ENCODE data around the gene EFNA3.

The EFNA3 gene

GRCh38 chr1:155079487-155080311, 1.1 kb downstream of the EFNA3 start (continued):
- TF ChIP-seq GLIS2 (tag by site-specific recombination; IDR thresholded peaks at IDR 0.05) (peak; percentile 97), REPIN1 (tag by site-specific recombination; IDR thresholded peaks at IDR 0.05; ENCODE audit: low read depth) (no peak), REST (tag by site-specific recombination; IDR thresholded peaks at IDR 0.05) (peak; percentile 82), IKZF3 (tag by site-specific recombination; IDR thresholded peaks at IDR 0.05) (no peak), TCF7L2 (IDR thresholded peaks at IDR 0.05; ENCODE audit: borderline replicate concordance, low read depth, low read length) (no peak), ZNF549 (tag by site-specific recombination; IDR thresholded peaks at IDR 0.05) (no peak), HOXA7 (CRISPR knock-in tag; IDR thresholded peaks at IDR 0.05; ENCODE audit: borderline replicate concordance) (no peak), HIC1 (tag by site-specific recombination; IDR thresholded peaks at IDR 0.05) (peak; percentile 63; the same call in 1 of the 2 replicates), ZNF112 (tag by site-specific recombination; IDR thresholded peaks at IDR 0.05) (no peak), ZFP41 (tag by site-specific recombination; IDR thresholded peaks at IDR 0.05; ENCODE audit: borderline replicate concordance) (no peak), ZNF514 (tag by site-specific recombination; IDR thresholded peaks at IDR 0.05) (no peak), ZNF18 (tag by site-specific recombination; IDR thresholded peaks at IDR 0.05) (peak; percentile 80; the same call in 1 of the 2 replicates), ZNF37A (tag by site-specific recombination; IDR thresholded peaks at IDR 0.05) (no peak), BCL11A (tag by site-specific recombination; IDR thresholded peaks at IDR 0.05; ENCODE audit: low read depth) (no peak), ZNF473 (tag by site-specific recombination; IDR thresholded peaks at IDR 0.05) (no peak), ZBTB1 (tag by site-specific recombination; IDR thresholded peaks at IDR 0.05) (no peak), ZNF174 (tag by site-specific recombination; IDR thresholded peaks at IDR 0.05) (no peak), ZNF202 (tag by site-specific recombination; IDR thresholded peaks at IDR 0.05; ENCODE audit: borderline replicate concordance) (no peak), ZBTB26 (tag by site-specific recombination; optimal IDR thresholded peaks at IDR 0.05) (peak; percentile 90), KLF8 (tag by site-specific recombination; IDR thresholded peaks at IDR 0.05) (peak; percentile 46; the same call in 1 of the 2 replicates), ZNF677 (tag by site-specific recombination; IDR thresholded peaks at IDR 0.05) (no peak), ZNF223 (tag by site-specific recombination; IDR thresholded peaks at IDR 0.05) (no peak), ZNF138 (tag by site-specific recombination; IDR thresholded peaks at IDR 0.05; ENCODE audit: borderline replicate concordance) (no peak)
- TF ChIP-seq, protein P1, sequence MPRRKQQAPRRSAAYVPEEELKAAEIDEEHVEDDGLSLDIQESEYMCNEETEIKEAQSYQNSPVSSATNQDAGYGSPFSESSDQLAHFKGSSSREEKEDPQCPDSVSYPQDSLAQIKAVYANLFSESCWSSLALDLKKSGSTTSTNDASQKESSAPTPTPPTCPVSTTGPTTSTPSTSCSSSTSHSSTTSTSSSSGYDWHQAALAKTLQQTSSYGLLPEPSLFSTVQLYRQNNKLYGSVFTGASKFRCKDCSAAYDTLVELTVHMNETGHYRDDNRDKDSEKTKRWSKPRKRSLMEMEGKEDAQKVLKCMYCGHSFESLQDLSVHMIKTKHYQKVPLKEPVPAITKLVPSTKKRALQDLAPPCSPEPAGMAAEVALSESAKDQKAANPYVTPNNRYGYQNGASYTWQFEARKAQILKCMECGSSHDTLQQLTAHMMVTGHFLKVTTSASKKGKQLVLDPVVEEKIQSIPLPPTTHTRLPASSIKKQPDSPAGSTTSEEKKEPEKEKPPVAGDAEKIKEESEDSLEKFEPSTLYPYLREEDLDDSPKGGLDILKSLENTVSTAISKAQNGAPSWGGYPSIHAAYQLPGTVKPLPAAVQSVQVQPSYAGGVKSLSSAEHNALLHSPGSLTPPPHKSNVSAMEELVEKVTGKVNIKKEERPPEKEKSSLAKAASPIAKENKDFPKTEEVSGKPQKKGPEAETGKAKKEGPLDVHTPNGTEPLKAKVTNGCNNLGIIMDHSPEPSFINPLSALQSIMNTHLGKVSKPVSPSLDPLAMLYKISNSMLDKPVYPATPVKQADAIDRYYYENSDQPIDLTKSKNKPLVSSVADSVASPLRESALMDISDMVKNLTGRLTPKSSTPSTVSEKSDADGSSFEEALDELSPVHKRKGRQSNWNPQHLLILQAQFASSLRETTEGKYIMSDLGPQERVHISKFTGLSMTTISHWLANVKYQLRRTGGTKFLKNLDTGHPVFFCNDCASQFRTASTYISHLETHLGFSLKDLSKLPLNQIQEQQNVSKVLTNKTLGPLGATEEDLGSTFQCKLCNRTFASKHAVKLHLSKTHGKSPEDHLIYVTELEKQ (tag by site-specific recombination; IDR thresholded peaks at IDR 0.05; ENCODE audit: borderline replicate concordance): no peak
- TF ChIP-seq, protein P2, sequence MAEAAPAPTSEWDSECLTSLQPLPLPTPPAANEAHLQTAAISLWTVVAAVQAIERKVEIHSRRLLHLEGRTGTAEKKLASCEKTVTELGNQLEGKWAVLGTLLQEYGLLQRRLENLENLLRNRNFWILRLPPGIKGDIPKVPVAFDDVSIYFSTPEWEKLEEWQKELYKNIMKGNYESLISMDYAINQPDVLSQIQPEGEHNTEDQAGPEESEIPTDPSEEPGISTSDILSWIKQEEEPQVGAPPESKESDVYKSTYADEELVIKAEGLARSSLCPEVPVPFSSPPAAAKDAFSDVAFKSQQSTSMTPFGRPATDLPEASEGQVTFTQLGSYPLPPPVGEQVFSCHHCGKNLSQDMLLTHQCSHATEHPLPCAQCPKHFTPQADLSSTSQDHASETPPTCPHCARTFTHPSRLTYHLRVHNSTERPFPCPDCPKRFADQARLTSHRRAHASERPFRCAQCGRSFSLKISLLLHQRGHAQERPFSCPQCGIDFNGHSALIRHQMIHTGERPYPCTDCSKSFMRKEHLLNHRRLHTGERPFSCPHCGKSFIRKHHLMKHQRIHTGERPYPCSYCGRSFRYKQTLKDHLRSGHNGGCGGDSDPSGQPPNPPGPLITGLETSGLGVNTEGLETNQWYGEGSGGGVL (tag by site-specific recombination; IDR thresholded peaks at IDR 0.05): no peak

Measured in HEK293 (cell line).